Measurements from ENCODE around the gene BRF1. TPM values are rescaled to one million over a fixed set of nuclear protein-coding genes. Genes with fewer than 3 reads are reported as not detected.

The BRF1 gene
- total RNA-seq, 2 experiments from 2014 or later: 23.7 to 26.4 TPM

- Histone ChIP-seq H3K4me1 (ENCODE audit: insufficient read depth, low read length, poor library complexity, severe bottlenecking) (peaks cover 5% of the 10 kb centered on the region), H3K4me3 (ENCODE audit: low read depth, low read length, poor library complexity, severe bottlenecking) (no peak overlapping the region), H3K27ac (ENCODE audit: low read depth, low read length, poor library complexity, severe bottlenecking) (no peak overlapping the region), H2AFZ (ENCODE audit: low read length) (no peak overlapping the region), H3K79me2 (ENCODE audit: insufficient read depth, low read depth, low read length) (no peaks in the 10 kb centered on the region), H3K9me3 (ENCODE audit: low read length) (no peaks in the 10 kb centered on the region), H3K9me2 (ENCODE audit: insufficient read depth, low read length) (no peaks in the 10 kb centered on the region), H3K36me3 (ENCODE audit: insufficient read depth, low read length) (no peaks in the 10 kb centered on the region), H4K20me1 (ENCODE audit: insufficient read depth, low read length) (no peaks in the 10 kb centered on the region; the same call in 1 of the 2 replicates), H3K4me2 (ENCODE audit: low read length) (no peak overlapping the region)
- intact Hi-C loops (cut with micrococcal nuclease; ENCODE audit: unreplicated experiment): no loop called here
- ChIA-PET POLR2A (no interaction called here), CTCF (ENCODE audit: unreplicated experiment) (no interaction called here)
- no peak for DNase-seq (ENCODE audit: low spot score)
- TF ChIP-seq EZH2phosphoT487 (IDR thresholded peaks at IDR 0.05; ENCODE audit: borderline replicate concordance, low read depth, low read length) (no peak), CTCF (conservative IDR thresholded peaks at IDR 0.05; ENCODE audit: low read length) (no peak)
- no TSS peak for BruUV-seq (replicated peaks)
Observed at GRCh38 chr14:105163040-105163742, 137.6 kb downstream of the BRF1 start.

- BruUV-seq (replicated peaks): no TSS peak
Observed at GRCh38 chr14:105162669-105162979, 138.2 kb downstream of the BRF1 start.

More at GRCh38 chr14:105162669-105162979, 138.2 kb downstream of the BRF1 start:
- H3K4me2 ChIP-seq (ENCODE audit: low read length): no peak overlapping the region
- intact Hi-C loops (cut with micrococcal nuclease; ENCODE audit: unreplicated experiment): no loop called here
- H4K20me1 ChIP-seq (ENCODE audit: insufficient read depth, low read length): no peaks in the 10 kb centered on the region; the same call in 1 of the 2 replicates
- no peaks in the 10 kb centered on the region for H3K36me3 ChIP-seq (ENCODE audit: insufficient read depth, low read length)
- DNase-seq (ENCODE audit: low spot score): no peak
- no peaks in the 10 kb centered on the region for H3K79me2 ChIP-seq (ENCODE audit: insufficient read depth, low read depth, low read length)
- no peaks in the 10 kb centered on the region for H3K9me3 ChIP-seq (ENCODE audit: low read length)
- no peaks in the 10 kb centered on the region for H3K9me2 ChIP-seq (ENCODE audit: insufficient read depth, low read length)
- ChIA-PET CTCF (ENCODE audit: unreplicated experiment) (no interaction called here), POLR2A (no interaction called here)
- TF ChIP-seq CTCF (conservative IDR thresholded peaks at IDR 0.05; ENCODE audit: low read length): no peak
- TF ChIP-seq EZH2phosphoT487 (IDR thresholded peaks at IDR 0.05; ENCODE audit: borderline replicate concordance, low read depth, low read length): no peak
- no peak overlapping the region for H2AFZ ChIP-seq (ENCODE audit: low read length)
- peaks cover 2% of the 10 kb centered on the region for H3K4me1 ChIP-seq (ENCODE audit: insufficient read depth, low read length, poor library complexity, severe bottlenecking)
- H3K27ac ChIP-seq (ENCODE audit: low read depth, low read length, poor library complexity, severe bottlenecking): no peak overlapping the region
- H3K4me3 ChIP-seq (ENCODE audit: low read depth, low read length, poor library complexity, severe bottlenecking): no peak overlapping the region

Data from OCI-LY7 (cell line).